HepG2 (cell line): Measurements from ENCODE around the gene LY6G5B. TPM values are rescaled to one million over a fixed set of nuclear protein-coding genes. Genes with fewer than 3 reads are reported as not detected.

Source experiments
- ARHGAP35 ChIP-seq: sonication (generic); formaldehyde crosslinking; IDR thresholded peaks from 2 replicates; pipeline ENCODE4 v1.9.0; 2022; ENCODE audit warnings: mild to moderate bottlenecking, inconsistent platforms, moderate library complexity, missing genetic modification reagents, borderline replicate concordance
- ATF4 ChIP-seq, 2 experiments: fragments of 450-650 bp in 1 of 2; sonication (generic) in 1 of 2; formaldehyde crosslinking; IDR thresholded peaks; 2 replicates each; pipeline versions ENCODE4 v1.5.0 to v1.8.0; 2020 to 2022; ENCODE audit warnings: mild to moderate bottlenecking in 1 of 2, missing genetic modification reagents in 1 of 2
- DMAP1 ChIP-seq: IDR thresholded peaks from 2 replicates; pipeline ENCODE4 v1.6.1; 2016
- E2F5 ChIP-seq: sonication (generic); formaldehyde crosslinking; conservative IDR thresholded peaks from 2 replicates; pipeline ENCODE4 v1.4.0; 2020; ENCODE audit warnings: missing genetic modification reagents
- FOXK2 ChIP-seq: fragments of 450-650 bp; IDR thresholded peaks from 2 replicates; pipeline ENCODE4 v1.6.1; 2016
- HDAC2 ChIP-seq: sonication (generic); formaldehyde crosslinking; IDR thresholded peaks from 2 replicates; pipeline ENCODE4 v1.4.0; 2020; ENCODE audit warnings: missing genetic modification reagents
- MAFF ChIP-seq: IDR thresholded peaks from 2 replicates; pipeline ENCODE4 v1.6.1; 2011; ENCODE audit warnings: low read depth, low read length, improper control_type of control experiment
- MTA3 ChIP-seq: sonication (generic); formaldehyde crosslinking; IDR thresholded peaks from 2 replicates; pipeline ENCODE4 v1.4.0; 2020; ENCODE audit warnings: missing genetic modification reagents
- MXD3 ChIP-seq: IDR thresholded peaks from 2 replicates; pipeline ENCODE4 v1.6.1; 2016; ENCODE audit warnings: mild to moderate bottlenecking, missing biosample characterization, missing genetic modification reagents
- MXI1 ChIP-seq: IDR thresholded peaks from 3 replicates; pipeline ENCODE4 v1.6.1; 2012; ENCODE audit warnings: low read depth, low read length, inconsistent platforms, borderline replicate concordance
- RCOR2 ChIP-seq: IDR thresholded peaks from 2 replicates; pipeline ENCODE4 v1.6.1; 2016; ENCODE audit warnings: missing biosample characterization, missing genetic modification reagents
- SAP130 ChIP-seq: IDR thresholded peaks from 2 replicates; pipeline ENCODE4 v1.6.1; 2016; ENCODE audit warnings: low read depth
- SMAD3 ChIP-seq: sonication (generic); formaldehyde crosslinking; IDR thresholded peaks from 2 replicates; pipeline ENCODE4 v1.4.0; 2020; ENCODE audit warnings: missing genetic modification reagents
- SOX6 ChIP-seq, 2 experiments: fragments of 450-650 bp in 1 of 2; sonication (generic) in 1 of 2; formaldehyde crosslinking in 1 of 2; IDR thresholded peaks; 2 replicates each; pipeline versions ENCODE4 v1.4.0 to v1.6.1; 2017 to 2020; ENCODE audit warnings: antibody characterized with exemption in 1 of 2, mild to moderate bottlenecking in 1 of 2, missing genetic modification reagents in 1 of 2
- ZNF124 ChIP-seq: sonication (generic); formaldehyde crosslinking; IDR thresholded peaks from 2 replicates; pipeline ENCODE4 v1.4.0; 2020; ENCODE audit warnings: missing genetic modification reagents
- ZNF446 ChIP-seq: sonication (generic); formaldehyde crosslinking; IDR thresholded peaks from 2 replicates; pipeline ENCODE4 v1.5.0; 2020; ENCODE audit warnings: mild to moderate bottlenecking, missing genetic modification reagents
- ZNF484 ChIP-seq: sonication (generic); formaldehyde crosslinking; IDR thresholded peaks from 2 replicates; pipeline ENCODE4 v1.5.1; 2020; ENCODE audit warnings: mild to moderate bottlenecking, low read depth, missing genetic modification reagents, borderline replicate concordance
- ZNF564 ChIP-seq: sonication (generic); formaldehyde crosslinking; IDR thresholded peaks from 2 replicates; pipeline ENCODE4 v1.8.1; 2023; ENCODE audit warnings: mild to moderate bottlenecking, missing genetic modification reagents
- ZNF570 ChIP-seq: sonication (generic); formaldehyde crosslinking; IDR thresholded peaks from 2 replicates; pipeline ENCODE4 v1.4.0; 2020; ENCODE audit warnings: mild to moderate bottlenecking, missing genetic modification reagents, borderline replicate concordance
- ZNF781 ChIP-seq: sonication (generic); formaldehyde crosslinking; IDR thresholded peaks from 2 replicates; pipeline ENCODE4 v1.5.1; 2020; ENCODE audit warnings: borderline replicate concordance, mild to moderate bottlenecking, missing genetic modification reagents; ENCODE audit errors: not compliant biosample characterization
- ZZZ3 ChIP-seq: sonication (generic); formaldehyde crosslinking; IDR thresholded peaks from 2 replicates; pipeline ENCODE4 v1.4.0; 2020; ENCODE audit warnings: missing genetic modification reagents, mild to moderate bottlenecking, borderline replicate concordance
- polyA plus RNA-seq, 8 experiments: library from polyadenylated mRNA; depleted of rRNA in 3 of 8; stranded (reverse) in 7 of 8; unstranded in 1 of 8; fragments of >200 nt; fragmentation: Illumina TruSeq in 4 of 8; extraction: Trizol in 4 of 8; gene quantifications; 2 replicates each; pipeline versions ENCODE4 v1.2.1 to v1.2.3, GENCODE V29; 2011 to 2016; ENCODE audit warnings: low read depth in 4 of 8, missing spikeins in 1 of 8, mixed read lengths in 1 of 8; ENCODE audit not compliant: insufficient read depth in 1 of 8
- total RNA-seq, 5 experiments: library from RNA; depleted of rRNA; stranded (reverse); fragments of >200 nt; fragmentation: Illumina TruSeq; extraction: Trizol; gene quantifications; 2 replicates each; pipeline ENCODE4 v1.2.3, GENCODE V29; 2016; ENCODE audit warnings: low read depth in 1 of 5
- TF ChIP-seq, protein P1 (sequence below): sonication (generic); formaldehyde crosslinking; IDR thresholded peaks from 2 replicates; pipeline ENCODE4 v1.5.0; 2020; ENCODE audit warnings: missing genetic modification reagents
- TF ChIP-seq, protein P2 (sequence below): sonication (generic); formaldehyde crosslinking; IDR thresholded peaks from 2 replicates; pipeline ENCODE4 v1.5.1; 2020; ENCODE audit warnings: mild to moderate bottlenecking, missing genetic modification reagents, moderate library complexity

LY6G5B gene
- total and polyA plus RNA-seq, 2 of the 13 experiments (the other 11 are each of a cell fraction or from before 2014, with no cell fraction given) = 7.8 to 15.7 TPM

GRCh38 chr6:31664790-31665500 is 4.8 kb upstream of the LY6G5B start, which contains the start of gene GPANK1 (continued):
- TF ChIP-seq ATF4 (CRISPR knock-in tag; IDR thresholded peaks at IDR 0.05) (no peak; a peak in 2 of 4 replicates), SOX6 (IDR thresholded peaks at IDR 0.05) (no peak), SOX6 (CRISPR knock-in tag; IDR thresholded peaks at IDR 0.05) (no peak; the same call in 1 of the 2 replicates), FOXK2 (peak; percentile 85), RCOR2 (no peak), ZNF570 (CRISPR knock-in tag) (no peak), MXI1 (peak; percentile 90; the same call in 2 of the 3 replicates), ZNF484 (CRISPR knock-in tag) (no peak), MXD3 (no peak; the same call in 1 of the 2 replicates), ZZZ3 (CRISPR knock-in tag) (no peak), HDAC2 (CRISPR knock-in tag) (peak; percentile 57; the same call in 1 of the 2 replicates), ZNF124 (CRISPR knock-in tag) (no peak; the same call in 1 of the 2 replicates), MTA3 (CRISPR knock-in tag) (no peak), ARHGAP35 (CRISPR knock-in tag) (peak; percentile 79; the same call in 1 of the 2 replicates), MAFF (peak; percentile 25; the same call in 1 of the 2 replicates), ZNF781 (CRISPR knock-in tag) (no peak), ZNF446 (0 out of 2 replicates have a peak, but pooled peaks have one; percentile 41), ZNF564 (no peak), SMAD3 (CRISPR knock-in tag) (no peak; the same call in 1 of the 2 replicates), SAP130 (CRISPR knock-in tag) (peak; percentile 86), DMAP1 (CRISPR knock-in tag) (0 out of 2 replicates have a peak, but pooled peaks have one; percentile 61), E2F5 (peak; percentile 89; the same call in 1 of the 2 replicates)
- TF ChIP-seq, protein P1, sequence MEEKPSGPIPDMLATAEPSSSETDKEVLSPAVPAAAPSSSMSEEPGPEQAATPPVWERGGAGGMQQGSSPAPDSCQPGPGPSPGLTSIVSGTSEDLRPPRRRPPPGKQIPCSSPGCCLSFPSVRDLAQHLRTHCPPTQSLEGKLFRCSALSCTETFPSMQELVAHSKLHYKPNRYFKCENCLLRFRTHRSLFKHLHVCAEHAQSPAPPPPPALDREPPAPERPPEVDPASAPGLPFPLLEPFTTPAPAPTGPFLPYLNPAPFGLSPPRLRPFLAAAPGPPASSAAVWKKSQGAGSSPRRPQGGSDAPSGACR (CRISPR knock-in tag) = peak; percentile 83; the same call in 1 of the 2 replicates
- TF ChIP-seq, protein P2, sequence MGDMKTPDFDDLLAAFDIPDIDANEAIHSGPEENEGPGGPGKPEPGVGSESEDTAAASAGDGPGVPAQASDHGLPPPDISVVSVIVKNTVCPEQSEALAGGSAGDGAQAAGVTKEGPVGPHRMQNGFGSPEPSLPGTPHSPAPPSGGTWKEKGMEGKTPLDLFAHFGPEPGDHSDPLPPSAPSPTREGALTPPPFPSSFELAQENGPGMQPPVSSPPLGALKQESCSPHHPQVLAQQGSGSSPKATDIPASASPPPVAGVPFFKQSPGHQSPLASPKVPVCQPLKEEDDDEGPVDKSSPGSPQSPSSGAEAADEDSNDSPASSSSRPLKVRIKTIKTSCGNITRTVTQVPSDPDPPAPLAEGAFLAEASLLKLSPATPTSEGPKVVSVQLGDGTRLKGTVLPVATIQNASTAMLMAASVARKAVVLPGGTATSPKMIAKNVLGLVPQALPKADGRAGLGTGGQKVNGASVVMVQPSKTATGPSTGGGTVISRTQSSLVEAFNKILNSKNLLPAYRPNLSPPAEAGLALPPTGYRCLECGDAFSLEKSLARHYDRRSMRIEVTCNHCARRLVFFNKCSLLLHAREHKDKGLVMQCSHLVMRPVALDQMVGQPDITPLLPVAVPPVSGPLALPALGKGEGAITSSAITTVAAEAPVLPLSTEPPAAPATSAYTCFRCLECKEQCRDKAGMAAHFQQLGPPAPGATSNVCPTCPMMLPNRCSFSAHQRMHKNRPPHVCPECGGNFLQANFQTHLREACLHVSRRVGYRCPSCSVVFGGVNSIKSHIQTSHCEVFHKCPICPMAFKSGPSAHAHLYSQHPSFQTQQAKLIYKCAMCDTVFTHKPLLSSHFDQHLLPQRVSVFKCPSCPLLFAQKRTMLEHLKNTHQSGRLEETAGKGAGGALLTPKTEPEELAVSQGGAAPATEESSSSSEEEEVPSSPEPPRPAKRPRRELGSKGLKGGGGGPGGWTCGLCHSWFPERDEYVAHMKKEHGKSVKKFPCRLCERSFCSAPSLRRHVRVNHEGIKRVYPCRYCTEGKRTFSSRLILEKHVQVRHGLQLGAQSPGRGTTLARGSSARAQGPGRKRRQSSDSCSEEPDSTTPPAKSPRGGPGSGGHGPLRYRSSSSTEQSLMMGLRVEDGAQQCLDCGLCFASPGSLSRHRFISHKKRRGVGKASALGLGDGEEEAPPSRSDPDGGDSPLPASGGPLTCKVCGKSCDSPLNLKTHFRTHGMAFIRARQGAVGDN (CRISPR knock-in tag) = peak; percentile 82
